CD4-positive, alpha-beta T cell treated with Interleukin-6 at 100 ng/mL for 8 hours (primary cell): Measurements from ENCODE around the gene ZNF423.

ENCODE experiments used
- DNase-seq: peaks from one replicate; pipeline ENCODE4 v3.0.0-alpha.2; 2020; ENCODE audit warnings: mixed read lengths, low spot score

ZNF423 gene

GRCh38 chr16:49471038-49471727 lies 384.7 kb downstream of the ZNF423 start:
- no peak for DNase-seq

GRCh38 chr16:49470513-49470991 lies 385.4 kb downstream of the ZNF423 start:
- no peak for DNase-seq

- DNase-seq, result no peak
Measured at GRCh38 chr16:49469930-49470451, 385.9 kb downstream of the ZNF423 start.

GRCh38 chr16:49469311-49469670 lies 386.6 kb downstream of the ZNF423 start:
- DNase-seq, result no peak

- DNase-seq, result no peak
Measured at GRCh38 chr16:49468611-49469310, 387.2 kb downstream of the ZNF423 start.

GRCh38 chr16:49467540-49468372 lies 388.2 kb downstream of the ZNF423 start:
- DNase-seq, result no peak

GRCh38 chr16:49466881-49467280 lies 389.0 kb downstream of the ZNF423 start:
- DNase-seq, result no peak

- no peak for DNase-seq
Measured at GRCh38 chr16:49466529-49466831, 389.4 kb downstream of the ZNF423 start.

- no peak for DNase-seq
Measured at GRCh38 chr16:49465661-49466528, 390.0 kb downstream of the ZNF423 start.

GRCh38 chr16:49464877-49465504 lies 390.9 kb downstream of the ZNF423 start:
- DNase-seq, result no peak

- DNase-seq, result no peak
Measured at GRCh38 chr16:49464093-49464492, 391.8 kb downstream of the ZNF423 start.

- peak; percentile 87 for DNase-seq
Measured at GRCh38 chr16:49463529-49463928, 392.4 kb downstream of the ZNF423 start.

- no peak for DNase-seq
Measured at GRCh38 chr16:49462989-49463371, 392.9 kb downstream of the ZNF423 start.

- DNase-seq, result no peak
Measured at GRCh38 chr16:49462362-49462988, 393.4 kb downstream of the ZNF423 start.

- DNase-seq, result no peak
Measured at GRCh38 chr16:49461517-49461951, 394.4 kb downstream of the ZNF423 start.

GRCh38 chr16:49460786-49461470 lies 395.0 kb downstream of the ZNF423 start:
- DNase-seq, result no peak

GRCh38 chr16:49459953-49460735 lies 395.8 kb downstream of the ZNF423 start:
- DNase-seq, result no peak

- no peak for DNase-seq
Measured at GRCh38 chr16:49458656-49459445, 397.1 kb downstream of the ZNF423 start.
